ENCODE data around the gene GNAI2. TPM values are rescaled to one million over a fixed set of nuclear protein-coding genes. Genes with fewer than 3 reads are reported as not detected.

Gene GNAI2
- total RNA-seq, result 644 and 665 TPM in 2 replicates

GRCh38 chr3:50235716-50236483, at the start of gene GNAI2:
Gene GNAI2, plus strand, starts transcription at chr3:50236204. Its CDS starts 132 bp downstream, at chr3:50236336.

GRCh38 chr3:50190936-50191660, 44.9 kb upstream of the GNAI2 start, which contains the start of gene GNAT1:
Gene GNAT1, plus strand, starts transcription at chr3:50191610. Its CDS starts 116 bp downstream, at chr3:50191726.

GRCh38 chr3:50204804-50205412, 31.1 kb upstream of the GNAI2 start, which contains the start of gene SLC38A3:
Gene SLC38A3, plus strand, starts transcription at chr3:50205271. Its CDS starts 8,929 bp downstream, at chr3:50214200.

GRCh38 chr3:50268703-50269451, 32.9 kb downstream of the GNAI2 start, which contains the start of gene SEMA3B:
Gene SEMA3B, plus strand, starts transcription at chr3:50269147. Its CDS starts 94 bp downstream, at chr3:50269241.

GRCh38 chr3:50278880-50279224, 42.8 kb downstream of the GNAI2 start, which contains the start of gene LSMEM2:
Gene LSMEM2, plus strand, starts transcription at chr3:50279087. Its CDS starts 27 bp downstream, at chr3:50279114.

GRCh38 chr3:50292159-50293078, 56.4 kb downstream of the GNAI2 start, which contains the start of gene IFRD2:
Gene IFRD2, minus strand, starts transcription at chr3:50292429. Its CDS starts 155 bp downstream, at chr3:50292274.

GRCh38 chr3:50298836-50299637, 63.0 kb downstream of the GNAI2 start, which contains the start of the genes HYAL3 and NAA80:
Gene HYAL3, minus strand, starts transcription at chr3:50299405. Its CDS starts 3,803 bp downstream, at chr3:50295602.
Gene NAA80, minus strand, starts transcription at chr3:50299405. Its CDS starts 1,942 bp downstream, at chr3:50297463.

GRCh38 chr3:50303013-50303815, 67.2 kb downstream of the GNAI2 start, which contains the start of gene HYAL1:
Gene HYAL1, minus strand, starts transcription at chr3:50303574. Its CDS starts 618 bp downstream, at chr3:50302956.

Other genes with a start within 250 kb of the GNAI2 start
- gene RBM5, start 147.3 kb upstream of the GNAI2 start, total RNA-seq, result 60.9 and 68.9 TPM in 2 replicates
- 160 and 166 TPM in 2 replicates for gene SEMA3F, start 80.9 kb upstream of the GNAI2 start, total RNA-seq
- 0.13 TPM in 1 of 2 replicates, not detected in the other for gene GNAT1, start 44.6 kb upstream of the GNAI2 start, total RNA-seq
- gene SLC38A3, start 30.9 kb upstream of the GNAI2 start, total RNA-seq, result 0.20 TPM in 1 of 2 replicates, not detected in the other
- 0.05 TPM in 1 of 2 replicates, not detected in the other for gene SEMA3B, start 32.9 kb downstream of the GNAI2 start, total RNA-seq
- gene LSMEM2, start 42.9 kb downstream of the GNAI2 start, total RNA-seq, result not detected in 2 replicates
- 150 and 170 TPM in 2 replicates for gene IFRD2, start 56.2 kb downstream of the GNAI2 start, total RNA-seq
- 6.6 and 15.1 TPM in 2 replicates for gene HYAL3, start 63.2 kb downstream of the GNAI2 start, total RNA-seq
- 11.6 and 16.2 TPM in 2 replicates for gene NAA80, start 63.2 kb downstream of the GNAI2 start, total RNA-seq
- gene HYAL1, start 67.4 kb downstream of the GNAI2 start, total RNA-seq, result 5.1 and 9.8 TPM in 2 replicates
- 505 and 575 TPM in 2 replicates for gene HYAL2, start 86.5 kb downstream of the GNAI2 start, total RNA-seq
- gene TUSC2, start 92.0 kb downstream of the GNAI2 start, total RNA-seq, result 46.2 and 59.0 TPM in 2 replicates
- gene RASSF1, start 104.6 kb downstream of the GNAI2 start, total RNA-seq, result 29.8 and 33.4 TPM in 2 replicates
- not detected in 2 replicates for gene ZMYND10, start 109.5 kb downstream of the GNAI2 start, total RNA-seq
- 15.0 and 15.5 TPM in 2 replicates for gene NPRL2, start 114.6 kb downstream of the GNAI2 start, total RNA-seq
- 37.2 and 39.8 TPM in 2 replicates for gene CYB561D2, start 114.7 kb downstream of the GNAI2 start, total RNA-seq
- 61.1 and 68.4 TPM in 2 replicates for gene TMEM115, start 123.3 kb downstream of the GNAI2 start, total RNA-seq

Data from mammary microvascular endothelial cell (primary cell).